Thyroid gland (tissue), 4 donors: ENCODE measurements around the gene LIN54. TPM values are rescaled to one million over a fixed set of nuclear protein-coding genes. Genes with fewer than 3 reads are reported as not detected.

Experiments
- DNase-seq, 2 donors: peaks; one replicate each; pipeline ENCODE4 v3.0.0-alpha.2; 2019
- H3K27ac ChIP-seq, 3 donors: fragments of 200-600 bp; sonication (generic); 1 replicate in 2 of 3; 2 replicates in 1 of 3; pipeline ENCODE4 v1.5.1; 2016 to 2019; ENCODE audit warnings: mild to moderate bottlenecking in 1 of 3, moderate library complexity in 1 of 3
- H3K27me3 ChIP-seq: fragments of 200-600 bp; sonication (generic); one replicate; pipeline ENCODE4 v1.5.1; 2019
- H3K36me3 ChIP-seq, 2 donors: fragments of 200-600 bp; sonication (generic); one replicate each; pipeline ENCODE4 v1.5.1; 2016 to 2019
- H3K4me1 ChIP-seq, 2 donors: fragments of 200-600 bp; sonication (generic); one replicate each; pipeline ENCODE4 v1.5.1; 2017 to 2019
- H3K4me3 ChIP-seq, 3 donors: fragments of 200-600 bp; sonication (generic); replicated peaks in 1 of 3; 1 replicate in 2 of 3; 2 replicates in 1 of 3; pipeline ENCODE4 v1.5.1; 2016; ENCODE audit warnings: mild to moderate bottlenecking in 1 of 3
- H3K9me3 ChIP-seq: fragments of 200-600 bp; sonication (generic); one replicate; pipeline ENCODE4 v1.5.1; 2017
- POLR2A ChIP-seq, 2 donors: fragments of 450-650 bp; IDR thresholded peaks; one replicate each; pipeline ENCODE4 v1.6.1; 2017; ENCODE audit warnings: antibody characterized with exemption in 2 of 2, mild to moderate bottlenecking in 2 of 2, moderate library complexity in 1 of 2
- WGBS, 2 donors: methylation state at CpG; one replicate each; pipeline ENCODE4 v1.1.5; 2017; 5-methylcytosine and 5-hydroxymethylcytosine counted together
- intact Hi-C: fragments of 100-400 bp; cut with DNase I; formaldehyde crosslinking; loops from one replicate; pipeline ENCODE4 v1.15.1; 2023
- total RNA-seq, 4 donors: library from RNA; depleted of rRNA; stranded (reverse); fragments of >200 nt; gene quantifications; one replicate each; pipeline ENCODE4 v1.2.3, GENCODE V29; 2016
- TF ChIP-seq, protein P1 (sequence below), 6 experiments: fragments of 200-600 bp in 3 of 6; fragments of 450-650 bp in 3 of 6; sonication (generic) in 3 of 6; IDR thresholded peaks; one replicate each; pipeline ENCODE4 v1.5.1; 2016 to 2019; ENCODE audit warnings: antibody characterized with exemption in 6 of 6, mild to moderate bottlenecking in 2 of 6, inconsistent platforms in 1 of 6, moderate library complexity in 1 of 6

Gene LIN54
- total RNA-seq, 4 donors from 2014 or later = 14.8 to 20.8 (median 18.1) TPM

DNA sequence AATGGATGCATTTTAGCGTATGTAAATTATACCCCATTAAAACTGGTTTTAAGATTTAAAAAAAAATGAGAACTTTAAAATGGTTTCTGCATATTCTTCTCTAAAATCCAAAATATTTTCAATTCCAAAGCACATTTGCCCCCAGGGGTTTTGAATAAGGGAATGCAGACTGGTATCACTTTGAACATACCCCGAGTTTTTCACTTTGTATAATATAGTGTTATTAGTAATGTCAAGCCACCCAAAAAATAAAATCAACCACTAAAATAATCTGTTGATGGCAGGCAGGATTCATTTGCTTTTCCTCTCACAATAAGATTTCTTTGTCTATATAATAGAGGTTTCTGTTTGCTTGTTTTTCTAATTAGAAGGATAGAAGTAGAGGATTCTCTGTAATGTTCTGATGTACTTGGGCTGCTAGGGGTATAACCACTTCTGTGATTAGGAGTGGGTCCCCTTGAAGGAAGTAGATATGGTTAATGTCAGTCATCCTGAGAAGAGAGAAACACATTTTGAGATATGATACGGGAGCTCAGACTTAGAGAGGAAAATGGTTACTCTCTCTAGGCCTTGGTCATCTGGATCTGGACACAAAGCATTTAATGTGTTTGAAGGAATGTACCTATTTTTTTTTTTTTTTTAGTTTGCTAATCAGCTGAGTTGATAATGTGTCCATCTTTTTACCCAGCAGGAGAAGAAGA, 9.3 kb upstream of the LIN54 start:
- no peak for DNase-seq
- intact Hi-C loops = loop anchor here (10.0 kb wide), 2 partner anchors 585 to 735 kb away; partner anchors contain the start of genes ENOPH1 and HNRNPDL
- TF ChIP-seq, protein P1, sequence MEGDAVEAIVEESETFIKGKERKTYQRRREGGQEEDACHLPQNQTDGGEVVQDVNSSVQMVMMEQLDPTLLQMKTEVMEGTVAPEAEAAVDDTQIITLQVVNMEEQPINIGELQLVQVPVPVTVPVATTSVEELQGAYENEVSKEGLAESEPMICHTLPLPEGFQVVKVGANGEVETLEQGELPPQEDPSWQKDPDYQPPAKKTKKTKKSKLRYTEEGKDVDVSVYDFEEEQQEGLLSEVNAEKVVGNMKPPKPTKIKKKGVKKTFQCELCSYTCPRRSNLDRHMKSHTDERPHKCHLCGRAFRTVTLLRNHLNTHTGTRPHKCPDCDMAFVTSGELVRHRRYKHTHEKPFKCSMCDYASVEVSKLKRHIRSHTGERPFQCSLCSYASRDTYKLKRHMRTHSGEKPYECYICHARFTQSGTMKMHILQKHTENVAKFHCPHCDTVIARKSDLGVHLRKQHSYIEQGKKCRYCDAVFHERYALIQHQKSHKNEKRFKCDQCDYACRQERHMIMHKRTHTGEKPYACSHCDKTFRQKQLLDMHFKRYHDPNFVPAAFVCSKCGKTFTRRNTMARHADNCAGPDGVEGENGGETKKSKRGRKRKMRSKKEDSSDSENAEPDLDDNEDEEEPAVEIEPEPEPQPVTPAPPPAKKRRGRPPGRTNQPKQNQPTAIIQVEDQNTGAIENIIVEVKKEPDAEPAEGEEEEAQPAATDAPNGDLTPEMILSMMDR (IDR thresholded peaks at IDR 0.05) = no peak
- no peak for TF ChIP-seq POLR2A (IDR thresholded peaks at IDR 0.05)
- H3K27ac ChIP-seq = no peak overlapping the region
- H3K9me3 ChIP-seq = no peaks in the 10 kb centered on the region
- no peaks in the 10 kb centered on the region for H3K27me3 ChIP-seq
- H3K36me3 ChIP-seq = no peaks in the 10 kb centered on the region
- 86 to 95% methylated on average over 3 of the region's 3 CpGs for WGBS, 2 donors
- H3K4me1 ChIP-seq = no peaks in the 10 kb centered on the region
- H3K4me3 ChIP-seq = no peak overlapping the region

DNA sequence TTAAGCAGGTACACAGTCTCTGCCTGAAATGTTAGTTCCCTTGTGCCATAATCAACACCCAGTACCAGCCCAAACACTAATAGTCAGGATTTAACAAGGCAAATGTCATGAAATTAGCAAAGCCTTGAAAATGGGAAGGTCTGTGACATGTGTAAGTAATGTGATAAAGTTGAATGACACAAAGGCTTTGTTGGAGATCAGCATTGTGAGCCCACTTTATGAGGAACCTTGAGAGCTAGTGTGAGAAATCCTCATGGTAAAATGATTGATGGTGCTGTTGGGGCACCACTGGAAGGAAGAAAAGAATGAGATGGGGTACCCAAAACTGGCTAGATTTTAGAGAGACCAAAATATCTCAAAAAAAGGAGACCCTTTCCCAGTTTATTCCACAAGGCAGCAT, 3.3 kb upstream of the LIN54 start:
- intact Hi-C loops = loop anchor here (5.0 to 10.0 kb wide), 3 partner anchors 122 to 729 kb away; partner anchors contain the start of genes ENOPH1, HNRNPDL and SEC31A
- Histone ChIP-seq H3K9me3 (no peaks in the 10 kb centered on the region), H3K27me3 (no peaks in the 10 kb centered on the region), H3K27ac (peak overlapping the region in 1 of 3 donors; percentile 78), H3K4me3 (peak overlapping the region in 1 of 3 donors; percentile 29), H3K36me3 (no peaks in the 10 kb centered on the region), H3K4me1 (peaks cover 8 to 21% of the 10 kb centered on the region in 2 donors)
- DNase-seq = no peak
- no peak for TF ChIP-seq POLR2A (IDR thresholded peaks at IDR 0.05)
- TF ChIP-seq, protein P1 (IDR thresholded peaks at IDR 0.05) = no peak

DNA sequence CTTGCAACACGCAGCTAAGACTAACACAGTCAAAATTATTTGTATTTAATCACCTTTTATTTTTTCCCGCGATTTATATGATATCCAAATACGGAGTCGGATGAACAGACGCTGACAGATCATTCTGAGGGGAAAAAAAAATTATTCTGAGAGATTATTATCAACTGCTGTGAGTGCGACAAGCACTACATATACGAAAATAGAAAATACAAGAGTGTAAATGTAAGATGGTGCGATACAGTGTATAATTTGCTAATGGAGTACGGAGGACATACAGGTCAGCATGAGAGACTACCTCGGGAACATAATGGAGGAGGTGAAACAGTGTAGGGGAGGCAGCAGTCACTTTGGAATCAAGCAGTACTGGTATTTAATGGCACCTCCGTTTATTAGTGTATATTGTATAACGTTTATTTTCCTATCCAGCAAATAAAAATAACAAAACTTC, 2.8 kb upstream of the LIN54 start:
- no peaks in the 10 kb centered on the region for H3K9me3 ChIP-seq
- peak overlapping the region in 2 of 3 donors; percentile 2 to 29 for H3K4me3 ChIP-seq
- intact Hi-C loops = loop anchor here (5.0 to 10.0 kb wide), 3 partner anchors 121 to 729 kb away; partner anchors contain the start of genes ENOPH1, HNRNPDL and SEC31A
- H3K27me3 ChIP-seq = no peaks in the 10 kb centered on the region
- no peak for TF ChIP-seq POLR2A (IDR thresholded peaks at IDR 0.05)
- TF ChIP-seq, protein P1 (IDR thresholded peaks at IDR 0.05) = no peak
- DNase-seq = no peak
- H3K4me1 ChIP-seq = peaks cover 8 to 26% of the 10 kb centered on the region in 2 donors
- H3K27ac ChIP-seq = peak overlapping the region; percentile 57 to 81 (median 78)
- WGBS, 2 donors = 12 to 13% methylated on average over 13 of the region's 13 CpGs
- H3K36me3 ChIP-seq = no peaks in the 10 kb centered on the region

DNA sequence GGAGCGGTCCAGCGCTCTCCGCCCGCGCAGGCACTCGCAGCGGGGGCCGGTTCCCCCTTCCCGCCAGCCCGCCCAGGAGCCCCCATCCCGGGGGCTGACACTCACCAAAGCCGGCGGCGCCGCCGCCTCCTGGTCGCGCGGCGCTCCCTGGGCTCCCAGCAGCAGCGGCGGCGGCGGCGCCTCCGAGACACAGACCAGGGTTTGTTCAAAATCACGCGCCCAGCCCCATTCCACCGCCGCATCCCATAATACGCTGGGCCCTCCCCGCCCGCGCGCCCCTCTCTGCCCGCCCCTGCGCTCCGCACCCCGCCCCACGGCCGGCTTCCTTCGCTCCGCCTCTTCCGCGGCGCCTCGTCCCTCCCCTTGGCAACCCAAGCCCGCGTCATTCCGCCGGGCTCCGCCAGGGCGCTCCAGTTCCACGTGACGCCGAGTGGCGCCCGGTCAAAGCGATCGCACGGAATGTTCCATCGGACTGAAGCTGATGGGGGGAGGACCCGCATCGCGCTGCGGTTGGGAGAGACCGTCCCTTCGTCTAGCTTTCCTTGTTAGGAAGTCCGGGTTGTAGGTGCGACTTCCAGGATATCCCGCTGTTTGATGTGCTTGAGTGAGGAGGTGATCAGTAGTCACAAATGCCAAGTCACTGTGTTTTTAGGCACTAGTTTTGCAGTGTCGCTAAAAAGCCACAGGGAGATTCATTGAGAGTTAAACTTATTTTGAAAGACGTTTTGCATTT, 2.2 kb upstream of the LIN54 start:
- H3K4me1 ChIP-seq = peaks cover 8 to 28% of the 10 kb centered on the region in 2 donors
- 0 to 1% methylated on average over 12 to 23 of the region's 73 CpGs for whole genome bisulfite sequencing, 2 donors
- TF ChIP-seq, protein P1 (IDR thresholded peaks at IDR 0.05) = peak in 5 of 6 experiments; percentile 23 to 69 (median 55)
- peak in 1 of 2 donors; percentile 80 for TF ChIP-seq POLR2A (IDR thresholded peaks at IDR 0.05)
- H3K4me3 ChIP-seq = peak overlapping the region; percentile 81 to 91 (median 85)
- no peaks in the 10 kb centered on the region for H3K27me3 ChIP-seq
- peak; percentile 95 to 97 for DNase-seq
- H3K27ac ChIP-seq = peak overlapping the region; percentile 57 to 89 (median 78)
- H3K9me3 ChIP-seq = no peaks in the 10 kb centered on the region
- intact Hi-C loops = loop anchor here (5.0 to 10.0 kb wide), 3 partner anchors 121 to 728 kb away; partner anchors contain the start of genes ENOPH1, HNRNPDL and SEC31A
- no peaks in the 10 kb centered on the region for H3K36me3 ChIP-seq
